CD14-positive monocyte (primary cell): ENCODE measurements around the gene RPTOR. TPM values are rescaled to one million over a fixed set of nuclear protein-coding genes. Genes with fewer than 3 reads are reported as not detected.

Experiments
- DNase-seq, 3 donors: peaks; one replicate each; pipeline ENCODE4 v3.0.0-alpha.2; 2011 to 2022
- H2AFZ ChIP-seq: 2 replicates; pipeline ENCODE4 v1.6.0; 2012; ENCODE audit warnings: mild to moderate bottlenecking, low read depth, low read length, inconsistent platforms; ENCODE audit not compliant: insufficient read depth, poor library complexity, severe bottlenecking
- H3K27ac ChIP-seq, 2 donors: 1 replicate in 1 of 2; 2 replicates in 1 of 2; pipeline ENCODE4 v1.5.1; 2012 to 2013; ENCODE audit warnings: low read length in 2 of 2, control low read depth in 1 of 2, inconsistent platforms in 1 of 2, low read depth in 1 of 2, mild to moderate bottlenecking in 1 of 2
- H3K27me3 ChIP-seq, 2 donors: one replicate each; pipeline versions ENCODE4 v1.6.0 to v1.6.1; 2011 to 2013; ENCODE audit warnings: low read length in 2 of 2; ENCODE audit not compliant: control insufficient read depth in 2 of 2, insufficient read depth in 2 of 2
- H3K36me3 ChIP-seq, 2 donors: replicated peaks in 1 of 2; 1 replicate in 1 of 2; 2 replicates in 1 of 2; pipeline versions ENCODE4 v1.5.1 to v1.6.1; 2012 to 2013; ENCODE audit warnings: low read length in 2 of 2, control low read depth in 1 of 2, inconsistent platforms in 1 of 2, mild to moderate bottlenecking in 1 of 2; ENCODE audit not compliant: insufficient read depth in 2 of 2, control insufficient read depth in 1 of 2
- H3K4me1 ChIP-seq, 2 donors: 1 replicate in 1 of 2; 2 replicates in 1 of 2; pipeline versions ENCODE4 v1.5.1 to v1.6.1; 2012 to 2013; ENCODE audit warnings: low read length in 2 of 2, control low read depth in 1 of 2, inconsistent platforms in 1 of 2, mild to moderate bottlenecking in 1 of 2, moderate library complexity in 1 of 2; ENCODE audit not compliant: insufficient read depth in 2 of 2, control insufficient read depth in 1 of 2
- H3K4me2 ChIP-seq: replicated peaks from 2 replicates; pipeline ENCODE3; 2012; ENCODE audit warnings: low read length, moderate library complexity, mild to moderate bottlenecking; ENCODE audit not compliant: poor library complexity, severe bottlenecking; ENCODE audit errors: extremely low read depth
- H3K4me3 ChIP-seq, 3 experiments: fragments of 200-600 bp in 1 of 3; sonication (generic) in 1 of 3; replicated peaks in 1 of 3; 1 replicate in 2 of 3; 2 replicates in 1 of 3; pipeline ENCODE4 v1.5.1; 2011 to 2013; ENCODE audit warnings: low read length in 3 of 3, mild to moderate bottlenecking in 3 of 3, control low read depth in 2 of 3, low read depth in 2 of 3, inconsistent platforms in 1 of 3, moderate library complexity in 1 of 3
- H3K79me2 ChIP-seq: 2 replicates; pipeline ENCODE4 v1.6.0; 2012; ENCODE audit warnings: mild to moderate bottlenecking, control low read depth, inconsistent platforms, low read length, moderate library complexity; ENCODE audit not compliant: insufficient read depth
- H3K9ac ChIP-seq: 2 replicates; pipeline ENCODE4 v1.6.0; 2017; ENCODE audit warnings: low read length, mild to moderate bottlenecking; ENCODE audit not compliant: insufficient read depth, poor library complexity, severe bottlenecking
- H3K9me3 ChIP-seq, 2 donors: replicated peaks in 1 of 2; 1 replicate in 1 of 2; 2 replicates in 1 of 2; pipeline versions ENCODE4 v1.5.1 to v1.6.1; 2012 to 2013; ENCODE audit warnings: low read length in 2 of 2, control low read depth in 1 of 2; ENCODE audit not compliant: control insufficient read depth in 1 of 2, insufficient read depth in 1 of 2
- H4K20me1 ChIP-seq: 2 replicates; pipeline ENCODE4 v1.6.0; 2012; ENCODE audit warnings: mild to moderate bottlenecking, low read length, control low read depth, moderate library complexity; ENCODE audit not compliant: insufficient read depth
- H3K27ac Mint-ChIP-seq, 7 donors: one replicate each; pipeline ENCODE4 v1.8.0; 2020; ENCODE audit warnings: mild to moderate bottlenecking in 7 of 7, mixed read lengths in 7 of 7, moderate library complexity in 6 of 7, inconsistent platforms in 2 of 7
- H3K27me3 Mint-ChIP-seq, 3 donors: one replicate each; pipeline ENCODE4 v1.8.0; 2021 to 2022; ENCODE audit warnings: low read depth in 3 of 3, mild to moderate bottlenecking in 3 of 3, mixed read lengths in 3 of 3, moderate library complexity in 3 of 3, inconsistent platforms in 1 of 3
- H3K36me3 Mint-ChIP-seq, 2 donors: one replicate each; pipeline ENCODE4 v1.8.0; 2020; ENCODE audit warnings: mixed read lengths in 2 of 2, inconsistent platforms in 1 of 2, mild to moderate bottlenecking in 1 of 2
- H3K4me1 Mint-ChIP-seq: one replicate; pipeline ENCODE4 v1.8.0; 2020; ENCODE audit warnings: mild to moderate bottlenecking, mixed read lengths
- H3K4me3 Mint-ChIP-seq, 2 donors: one replicate each; pipeline ENCODE4 v1.8.0; 2020; ENCODE audit warnings: mild to moderate bottlenecking in 2 of 2, mixed read lengths in 2 of 2, moderate library complexity in 1 of 2
- H3K9me3 Mint-ChIP-seq, 7 donors: one replicate each; pipeline ENCODE4 v1.8.0; 2020 to 2022; ENCODE audit warnings: mixed read lengths in 7 of 7, mild to moderate bottlenecking in 6 of 7, moderate library complexity in 6 of 7, inconsistent platforms in 2 of 7
- CTCF ChIP-seq: fragments of 200-600 bp; IDR thresholded peaks from one replicate; pipeline ENCODE4 v1.8.0; 2022; ENCODE audit warnings: antibody characterized with exemption, mild to moderate bottlenecking
- WGBS: methylation state at CpG from one replicate; pipeline ENCODE4 v1.1.5; 2013; ENCODE audit warnings: missing lambda C conversion rate; ENCODE audit not compliant: insufficient coverage; 5-methylcytosine and 5-hydroxymethylcytosine counted together
- intact Hi-C, 2 donors: fragments of 100-400 bp; cut with micrococcal nuclease; formaldehyde crosslinking; loops; one replicate each; pipeline versions ENCODE4 v1.15.0 to v1.15.1; 2023
- polyA plus RNA-seq, 3 donors: library from polyadenylated mRNA; depleted of rRNA in 1 of 3; unstranded in 2 of 3; stranded (reverse) in 1 of 3; fragments of 300-500 nt in 2 of 3; fragments of >200 nt in 1 of 3; fragmentation: Illumina TruSeq in 2 of 3; gene quantifications; 1 replicate in 2 of 3; 2 replicates in 1 of 3; pipeline ENCODE4 v1.2.3, GENCODE V29; 2012 to 2021

RPTOR gene
- polyA plus RNA-seq, 3 donors: 1.1 to 8.7 (median 2.6) TPM

DNA sequence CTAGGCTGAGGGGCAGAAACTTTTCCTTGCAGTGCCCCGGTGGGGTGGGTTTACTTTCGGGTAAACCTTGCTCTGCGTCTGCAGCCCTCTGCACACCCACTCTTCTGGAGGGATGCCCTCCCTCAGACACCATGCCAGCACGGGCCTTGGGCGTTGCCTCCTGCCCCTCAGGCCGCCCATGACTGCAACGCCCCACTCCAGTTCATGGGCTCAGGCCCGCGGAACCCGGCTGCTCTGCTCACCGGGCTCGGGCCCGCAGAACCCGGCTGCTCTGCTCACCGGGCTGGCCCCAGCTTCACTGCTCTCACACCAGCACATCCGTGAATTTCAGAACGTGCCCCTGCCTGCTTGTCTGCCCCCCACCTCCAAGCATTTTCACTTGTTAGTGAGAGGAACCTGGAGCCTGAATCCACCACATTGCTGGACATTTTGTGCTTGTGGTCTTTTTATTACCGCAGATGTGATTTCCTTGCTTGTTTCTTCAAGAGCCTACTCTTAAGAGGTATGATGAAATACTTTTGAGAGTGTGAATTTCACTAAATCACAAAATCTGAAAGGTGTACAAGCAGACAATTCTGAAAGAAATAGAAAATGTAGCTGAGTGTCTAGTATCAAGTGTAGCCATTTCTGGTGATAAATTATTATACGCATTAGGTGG is 130.9 kb downstream of the RPTOR start:
- Mint-ChIP-seq H3K4me1 (peaks cover 38% of the 10 kb centered on the region), H3K36me3 (peaks cover 10 to 11% of the 10 kb centered on the region in 2 donors), H3K9me3 (no peaks in the 10 kb centered on the region), H3K27me3 (peaks cover 0 to 5% (median 2%) of the 10 kb centered on the region in 3 donors), H3K4me3 (no peak overlapping the region), H3K27ac (peak overlapping the region in 1 of 7 donors; percentile 6)
- intact Hi-C loops: no loop called here
- Histone ChIP-seq H3K9ac (no peak overlapping the region), H4K20me1 (peaks cover 12% of the 10 kb centered on the region), H3K27ac (no peak overlapping the region), H3K4me2 (no peak overlapping the region), H3K27me3 (no peaks in the 10 kb centered on the region), H3K4me1 (peaks cover 21 to 24% of the 10 kb centered on the region in 2 donors), H3K36me3 (no peaks in the 10 kb centered on the region), H3K4me3 (no peak overlapping the region), H3K79me2 (no peaks in the 10 kb centered on the region), H3K9me3 (no peaks in the 10 kb centered on the region), H2AFZ (no peak overlapping the region)
- no peak for DNase-seq
- TF ChIP-seq CTCF: no peak
- WGBS: 98% methylated on average over 16 of the region's 19 CpGs

DNA sequence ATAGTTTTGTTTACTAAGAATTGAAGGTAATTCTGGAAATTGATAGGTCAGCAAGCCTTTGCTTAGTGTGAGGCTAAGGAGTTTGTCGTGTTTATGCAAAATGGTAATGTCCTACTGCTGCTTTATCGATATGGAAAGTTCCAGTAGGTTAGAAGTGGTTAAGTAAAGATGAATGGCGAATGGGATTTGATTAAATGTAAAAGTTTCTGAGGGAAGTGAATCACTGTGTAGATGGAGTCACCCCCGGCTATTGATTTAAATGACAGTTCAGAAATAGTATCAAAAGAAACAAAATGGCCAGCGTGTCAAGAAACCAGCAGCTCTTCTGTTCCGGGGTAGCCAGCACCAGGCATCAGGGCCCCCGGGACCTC is 131.4 kb downstream of the RPTOR start:
- no peak overlapping the region for H3K4me3 Mint-ChIP-seq
- H3K9me3 ChIP-seq: no peaks in the 10 kb centered on the region
- no peak for DNase-seq
- no peak for TF ChIP-seq CTCF
- H3K4me1 Mint-ChIP-seq: peaks cover 38% of the 10 kb centered on the region
- no peak overlapping the region for H3K9ac ChIP-seq
- H3K4me3 ChIP-seq: no peak overlapping the region
- peaks cover 12% of the 10 kb centered on the region for H4K20me1 ChIP-seq
- peaks cover 7 to 9% of the 10 kb centered on the region in 2 donors for H3K36me3 Mint-ChIP-seq
- no peak overlapping the region for H3K27ac ChIP-seq
- WGBS: 90% methylated on average over 4 of the region's 7 CpGs
- intact Hi-C loops: no loop called here
- H3K27ac Mint-ChIP-seq: no peak overlapping the region
- peaks cover 0 to 5% (median 1%) of the 10 kb centered on the region in 3 donors for H3K27me3 Mint-ChIP-seq
- H3K4me1 ChIP-seq: peaks cover 21 to 24% of the 10 kb centered on the region in 2 donors
- H3K9me3 Mint-ChIP-seq: no peaks in the 10 kb centered on the region
- H3K4me2 ChIP-seq: no peak overlapping the region
- no peak overlapping the region for H2AFZ ChIP-seq
- no peaks in the 10 kb centered on the region for H3K27me3 ChIP-seq
- no peaks in the 10 kb centered on the region for H3K36me3 ChIP-seq
- H3K79me2 ChIP-seq: peaks cover 1% of the 10 kb centered on the region
